GM23248 (cell line): Measurements from ENCODE around the gene OR2A14. TPM values are rescaled to one million over a fixed set of nuclear protein-coding genes. Genes with fewer than 3 reads are reported as not detected.

Source experiments
- DNase-seq: peaks from one replicate; pipeline ENCODE4 v3.0.0-alpha.2; 2015
- H2AFZ ChIP-seq: fragments of 200-600 bp; sonication (generic); 2 replicates; pipeline ENCODE4 v1.6.1; 2016; ENCODE audit warnings: antibody characterized with exemption
- H3F3A ChIP-seq: fragments of 200-600 bp; sonication (generic); 2 replicates; pipeline ENCODE4 v1.6.1; 2016; ENCODE audit warnings: mild to moderate bottlenecking, antibody characterized with exemption, mixed run types; ENCODE audit not compliant: insufficient read depth
- H3K27ac ChIP-seq: fragments of 200-600 bp; sonication (generic); 2 replicates; pipeline ENCODE4 v1.5.1; 2016; ENCODE audit warnings: mild to moderate bottlenecking
- H3K27me3 ChIP-seq: fragments of 200-600 bp; sonication (generic); replicated peaks from 2 replicates; pipeline ENCODE4 v1.6.1; 2016; ENCODE audit warnings: mild to moderate bottlenecking; ENCODE audit not compliant: insufficient read depth
- H3K36me3 ChIP-seq: fragments of 200-600 bp; sonication (generic); 2 replicates; pipeline ENCODE4 v1.6.1; 2016; ENCODE audit warnings: low read depth, mild to moderate bottlenecking
- H3K4me1 ChIP-seq: fragments of 200-600 bp; sonication (generic); 2 replicates; pipeline ENCODE4 v1.6.1; 2016; ENCODE audit warnings: mild to moderate bottlenecking; ENCODE audit not compliant: insufficient read depth
- H3K4me2 ChIP-seq: fragments of 200-600 bp; sonication (generic); one replicate; pipeline ENCODE4 v1.6.1; 2016; ENCODE audit warnings: mild to moderate bottlenecking; ENCODE audit not compliant: unreplicated experiment
- H3K4me3 ChIP-seq: fragments of 200-600 bp; sonication (generic); 2 replicates; pipeline ENCODE4 v1.5.1; 2016; ENCODE audit warnings: mild to moderate bottlenecking
- H3K79me2 ChIP-seq: fragments of 200-600 bp; sonication (generic); 2 replicates; pipeline ENCODE4 v1.6.1; 2016; ENCODE audit warnings: mild to moderate bottlenecking; ENCODE audit not compliant: insufficient read depth
- H3K9ac ChIP-seq: fragments of 200-600 bp; sonication (generic); 2 replicates; pipeline ENCODE4 v1.6.1; 2016; ENCODE audit warnings: mild to moderate bottlenecking
- H3K9me2 ChIP-seq: fragments of 200-600 bp; sonication (generic); 2 replicates; pipeline ENCODE4 v1.6.1; 2016; ENCODE audit warnings: mixed run types, mild to moderate bottlenecking, moderate library complexity; ENCODE audit not compliant: insufficient read depth
- H3K9me3 ChIP-seq: fragments of 200-600 bp; sonication (generic); one replicate; pipeline ENCODE4 v1.6.1; 2017; ENCODE audit warnings: low read depth
- H4K20me1 ChIP-seq: fragments of 200-600 bp; sonication (generic); 2 replicates; pipeline ENCODE4 v1.6.0; 2016; ENCODE audit not compliant: insufficient read depth
- EZH2 ChIP-seq: fragments of 200-600 bp; sonication (generic); IDR thresholded peaks from 2 replicates; pipeline ENCODE4 v1.6.1; 2018; ENCODE audit warnings: antibody characterized with exemption, mild to moderate bottlenecking; ENCODE audit not compliant: insufficient read depth, poor library complexity, severe bottlenecking
- EZH2phosphoT487 ChIP-seq: fragments of 200-600 bp; sonication (generic); IDR thresholded peaks from 2 replicates; pipeline ENCODE4 v1.6.1; 2018; ENCODE audit warnings: antibody characterized with exemption, moderate library complexity, mild to moderate bottlenecking, low read depth; ENCODE audit not compliant: insufficient read depth
- WGBS, 2 experiments: methylation state at CpG; one replicate each; pipeline ENCODE4 v1.1.6; 2015 to 2017; ENCODE audit warnings: low lambda C conversion rate in 2 of 2, low coverage in 1 of 2; ENCODE audit errors: missing lambda C conversion rate in 2 of 2; 5-methylcytosine and 5-hydroxymethylcytosine counted together
- in situ Hi-C: fragments of 300-500 bp; cut with MboI; formaldehyde crosslinking; loops from 2 replicates; pipeline ENCODE4 v1.15.0; 2020
- polyA plus RNA-seq: library from polyadenylated mRNA; unstranded; fragments of >200 nt; fragmentation: Nextera tagmentation; extraction: Ambion mirVana; gene quantifications from 2 replicates; pipeline ENCODE4 v1.2.1, GENCODE V29; 2016
- total RNA-seq: library from RNA; depleted of rRNA; stranded (reverse); fragments of >200 nt; shearing (Covaris generic); gene quantifications from 2 replicates; pipeline ENCODE4 v1.2.3, GENCODE V29; 2014

The OR2A14 gene
- total and polyA plus RNA-seq, 2 experiments from 2014 or later = not detected

- in situ Hi-C loops = no loop called here
- TF ChIP-seq EZH2phosphoT487 = no peak
- no peak for TF ChIP-seq EZH2
These were observed 11.1 kb downstream of the OR2A14 start for GRCh38 chr7:144134116-144134515.

GRCh38 chr7:144137501-144137900 is 14.5 kb downstream of the OR2A14 start:
- DNase-seq = peak; percentile 3
- Histone ChIP-seq H3K9me3 (no peaks in the 10 kb centered on the region), H2AFZ (no peak overlapping the region), H3K27ac (no peak overlapping the region), H3K4me3 (no peak overlapping the region), H3F3A (no peaks in the 10 kb centered on the region), H3K9ac (no peak overlapping the region), H3K36me3 (no peaks in the 10 kb centered on the region), H4K20me1 (no peaks in the 10 kb centered on the region), H3K9me2 (no peaks in the 10 kb centered on the region), H3K79me2 (no peaks in the 10 kb centered on the region), H3K27me3 (no peaks in the 10 kb centered on the region), H3K4me2 (no peak overlapping the region), H3K4me1 (no peaks in the 10 kb centered on the region)
- in situ Hi-C loops = no loop called here
- no peak for TF ChIP-seq EZH2phosphoT487
- 21 to 29% methylated on average over 1 of the region's 1 CpG for WGBS, 2 experiments

More at GRCh38 chr7:144134116-144134515, 11.1 kb downstream of the OR2A14 start:
- no peak for DNase-seq
- Histone ChIP-seq H2AFZ (no peak overlapping the region), H3F3A (no peaks in the 10 kb centered on the region), H3K9ac (no peak overlapping the region), H3K9me3 (no peaks in the 10 kb centered on the region), H3K36me3 (no peaks in the 10 kb centered on the region), H3K27ac (no peak overlapping the region), H3K27me3 (no peaks in the 10 kb centered on the region), H3K4me3 (no peak overlapping the region), H3K79me2 (no peaks in the 10 kb centered on the region), H3K4me2 (no peak overlapping the region), H3K4me1 (no peaks in the 10 kb centered on the region), H4K20me1 (no peaks in the 10 kb centered on the region), H3K9me2 (no peaks in the 10 kb centered on the region)
- 32 to 45% methylated on average over 1 of the region's 1 CpG for WGBS, 2 experiments

- H3K4me2 ChIP-seq = no peak overlapping the region
- DNase-seq = peak; percentile 10
- no peaks in the 10 kb centered on the region for H3K9me3 ChIP-seq
- no peak overlapping the region for H3K9ac ChIP-seq
- no peaks in the 10 kb centered on the region for H3F3A ChIP-seq
- TF ChIP-seq EZH2 (no peak), EZH2phosphoT487 (no peak)
- H3K27ac ChIP-seq = no peak overlapping the region
- no peaks in the 10 kb centered on the region for H3K79me2 ChIP-seq
- no peaks in the 10 kb centered on the region for H3K36me3 ChIP-seq
- H3K27me3 ChIP-seq = no peaks in the 10 kb centered on the region
- H2AFZ ChIP-seq = no peak overlapping the region
- no peaks in the 10 kb centered on the region for H3K9me2 ChIP-seq
- WGBS, 2 experiments = 47 to 49% methylated on average over 3 of the region's 3 CpGs
- no peaks in the 10 kb centered on the region for H4K20me1 ChIP-seq
- no peaks in the 10 kb centered on the region for H3K4me1 ChIP-seq
- in situ Hi-C loops = no loop called here
- H3K4me3 ChIP-seq = no peak overlapping the region
These were observed 19.2 kb downstream of the OR2A14 start for GRCh38 chr7:144142187-144142586.

- no peak overlapping the region for H2AFZ ChIP-seq
- no peaks in the 10 kb centered on the region for H3F3A ChIP-seq
- H4K20me1 ChIP-seq = no peaks in the 10 kb centered on the region
- H3K4me2 ChIP-seq = no peak overlapping the region
- no peaks in the 10 kb centered on the region for H3K9me2 ChIP-seq
- no peaks in the 10 kb centered on the region for H3K4me1 ChIP-seq
- DNase-seq = no peak
- no peaks in the 10 kb centered on the region for H3K9me3 ChIP-seq
- no peak overlapping the region for H3K9ac ChIP-seq
- H3K27me3 ChIP-seq = no peaks in the 10 kb centered on the region
- in situ Hi-C loops = no loop called here
- WGBS, 2 experiments = 63 to 82% methylated on average over 3 of the region's 3 CpGs
- H3K4me3 ChIP-seq = no peak overlapping the region
- TF ChIP-seq EZH2phosphoT487 (no peak), EZH2 (no peak)
- H3K27ac ChIP-seq = no peak overlapping the region
- no peaks in the 10 kb centered on the region for H3K79me2 ChIP-seq
- H3K36me3 ChIP-seq = no peaks in the 10 kb centered on the region
These were observed 21.4 kb downstream of the OR2A14 start for GRCh38 chr7:144144426-144144825.

- Histone ChIP-seq H3K27me3 (no peaks in the 10 kb centered on the region), H3K79me2 (no peaks in the 10 kb centered on the region), H3K4me1 (no peaks in the 10 kb centered on the region), H3K4me3 (no peak overlapping the region), H3K9me2 (no peaks in the 10 kb centered on the region), H3K9ac (no peak overlapping the region), H3F3A (no peaks in the 10 kb centered on the region), H4K20me1 (no peaks in the 10 kb centered on the region), H3K36me3 (no peaks in the 10 kb centered on the region), H3K4me2 (no peak overlapping the region), H3K27ac (no peak overlapping the region), H3K9me3 (no peaks in the 10 kb centered on the region), H2AFZ (no peak overlapping the region)
- 34 to 38% methylated on average over 2 of the region's 2 CpGs for WGBS, 2 experiments
- no peak for DNase-seq
- in situ Hi-C loops = no loop called here
- no peak for TF ChIP-seq EZH2
- no peak for TF ChIP-seq EZH2phosphoT487
These were observed 25.4 kb downstream of the OR2A14 start for GRCh38 chr7:144148224-144148827.
